GM20000 (cell line): ENCODE data around the gene ELOVL6.
"Not testable (repeated sequence)": the region's sequence is repeated elsewhere in the genome, so short reads cannot be mapped to it uniquely, and the experiment has no call there.

Experiments
- DNase-seq: peaks from one replicate; pipeline ENCODE4 v3.0.0; 2012; ENCODE audit warnings: low spot score
- CTCF ChIP-seq: IDR thresholded peaks from 2 replicates; pipeline ENCODE4 v1.5.1; 2012; ENCODE audit warnings: mild to moderate bottlenecking, control low read depth; ENCODE audit errors: extremely low read depth, missing control alignments

The ELOVL6 gene

GRCh38 chr4:110091434-110092140 lies 106.8 kb downstream of the ELOVL6 start:
- no peak for TF ChIP-seq CTCF
- DNase-seq = no peak

- TF ChIP-seq CTCF = no peak
- DNase-seq = peak; percentile 5
Observed at GRCh38 chr4:110088670-110089069, 109.7 kb downstream of the ELOVL6 start.

- no peak for DNase-seq
- TF ChIP-seq CTCF = no peak
Observed at GRCh38 chr4:110087070-110087708, 111.2 kb downstream of the ELOVL6 start.

- DNase-seq = no peak
- no peak for TF ChIP-seq CTCF
Observed at GRCh38 chr4:110085131-110085530, 113.3 kb downstream of the ELOVL6 start.

GRCh38 chr4:110084154-110084553 lies 114.3 kb downstream of the ELOVL6 start:
- no peak for TF ChIP-seq CTCF
- no peak for DNase-seq

GRCh38 chr4:110078148-110078547 lies 120.3 kb downstream of the ELOVL6 start:
- not testable (repeated sequence) for DNase-seq

- DNase-seq = not testable (repeated sequence)
Observed at GRCh38 chr4:110076828-110077227, 121.6 kb downstream of the ELOVL6 start.

- no peak for DNase-seq
- no peak for TF ChIP-seq CTCF
Observed at GRCh38 chr4:110075891-110076290, 122.5 kb downstream of the ELOVL6 start.
